ENCODE results near the gene SART1. TPM values are rescaled to one million over a fixed set of nuclear protein-coding genes. Genes with fewer than 3 reads are reported as not detected.
"Not testable (repeated sequence)": the region's sequence is repeated elsewhere in the genome, so short reads cannot be mapped to it uniquely, and the experiment has no call there.

SART1 gene
- total and polyA plus RNA-seq, 10 of the 15 experiments (the other 5 are each of a cell fraction or from before 2014, with no cell fraction given) = 6.2 to 60.5 (median 37.4) TPM

DNA sequence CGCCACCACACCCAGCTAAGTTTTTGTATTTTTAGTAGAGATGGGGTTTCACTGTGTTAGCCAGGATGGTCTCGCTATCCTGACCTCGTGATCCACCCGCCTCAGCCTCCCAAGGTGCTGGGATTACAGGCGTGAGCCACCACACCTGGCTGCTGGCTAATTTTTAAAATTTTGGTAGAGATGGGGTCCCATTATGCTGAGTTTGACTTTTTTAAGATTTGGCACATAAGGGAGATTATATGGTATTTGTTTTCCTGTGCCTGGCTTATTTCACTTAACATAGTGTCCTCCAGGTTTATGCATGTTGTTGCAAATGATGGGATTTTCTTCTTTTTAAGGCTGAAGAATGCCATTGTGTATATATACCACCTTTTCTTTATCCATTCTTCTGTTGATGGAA, 10.8 kb upstream of the SART1 start:
- ATAC-seq; H3K9ac ChIP-seq (ENCODE audit: control insufficient read depth, insufficient read depth, low read length); intact Hi-C loops (cut with micrococcal nuclease; ENCODE audit: unreplicated experiment); H3K27ac ChIP-seq (ENCODE audit: control insufficient read depth, insufficient read depth); H2AFZ ChIP-seq (ENCODE audit: control insufficient read depth, low read depth, low read length); H3K36me3 ChIP-seq (ENCODE audit: control insufficient read depth in 2 of 2, insufficient read depth in 2 of 2, low read length in 1 of 2); H3K4me1 ChIP-seq (ENCODE audit: control insufficient read depth, insufficient read depth, low read length); SMC1A ChIA-PET (ENCODE audit: uncharacterized antibody, unreplicated experiment); H3K27me3 ChIP-seq (replicated peaks in 1 of 2; ENCODE audit: control insufficient read depth in 2 of 2, insufficient read depth in 2 of 2, low read length in 1 of 2); H3K9me3 ChIP-seq (replicated peaks; ENCODE audit: control insufficient read depth, insufficient read depth, low read length); RAD21 ChIA-PET (ENCODE audit: unreplicated experiment); in situ Hi-C loops (cut with MboI); DNase-seq (ENCODE audit: low read depth, low spot score); H3K79me2 ChIP-seq (ENCODE audit: control insufficient read depth, insufficient read depth, low read length); H4K20me1 ChIP-seq (ENCODE audit: control insufficient read depth, insufficient read depth); H3K4me2 ChIP-seq (ENCODE audit: control insufficient read depth, insufficient read depth); H3K4me3 ChIP-seq; BruUV-seq (replicated peaks); FAIRE-seq; CTCF ChIA-PET: not testable (repeated sequence)
- POLR2A ChIA-PET = interaction anchor here (0.7 kb wide), 1 partner anchor 335 kb away, joined by 4 read pairs; the partner anchor contains the start of gene PCNX3
- WGBS (ENCODE audit: insufficient coverage, insufficient replicate concordance, low lambda C conversion rate, missing lambda C conversion rate) = 97% methylated on average over 5 of the region's 5 CpGs

DNA sequence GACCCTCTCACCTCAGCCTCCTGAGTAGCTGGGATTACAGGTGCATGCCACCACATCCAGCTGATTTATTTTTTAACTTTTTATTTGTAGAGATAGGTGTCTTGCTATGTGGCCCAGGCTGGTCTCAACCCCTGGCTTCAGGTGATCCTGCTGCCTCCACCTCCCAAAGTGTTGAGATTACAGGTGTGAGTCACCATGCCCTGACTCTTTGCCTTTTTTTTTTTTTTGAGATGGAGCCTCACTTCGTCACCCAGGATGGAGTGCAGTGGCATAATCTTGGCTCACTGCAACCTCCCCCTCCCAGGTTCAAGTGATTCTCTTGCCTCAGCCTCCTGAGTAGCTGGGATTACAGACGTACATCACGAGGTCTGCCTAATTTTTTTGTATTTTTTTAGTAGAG, 9.9 kb upstream of the SART1 start:
- H3K27me3 ChIP-seq (replicated peaks in 1 of 2; ENCODE audit: control insufficient read depth in 2 of 2, insufficient read depth in 2 of 2, low read length in 1 of 2); intact Hi-C loops (cut with micrococcal nuclease; ENCODE audit: unreplicated experiment); H3K36me3 ChIP-seq (ENCODE audit: control insufficient read depth in 2 of 2, insufficient read depth in 2 of 2, low read length in 1 of 2); H2AFZ ChIP-seq (ENCODE audit: control insufficient read depth, low read depth, low read length); H4K20me1 ChIP-seq (ENCODE audit: control insufficient read depth, insufficient read depth); H3K4me3 ChIP-seq; in situ Hi-C loops (cut with MboI); H3K9ac ChIP-seq (ENCODE audit: control insufficient read depth, insufficient read depth, low read length); H3K4me1 ChIP-seq (ENCODE audit: control insufficient read depth, insufficient read depth, low read length); FAIRE-seq; H3K4me2 ChIP-seq (ENCODE audit: control insufficient read depth, insufficient read depth); BruUV-seq (replicated peaks); H3K9me3 ChIP-seq (replicated peaks; ENCODE audit: control insufficient read depth, insufficient read depth, low read length); H3K27ac ChIP-seq (ENCODE audit: control insufficient read depth, insufficient read depth); RAD21 ChIA-PET (ENCODE audit: unreplicated experiment); H3K79me2 ChIP-seq (ENCODE audit: control insufficient read depth, insufficient read depth, low read length); ATAC-seq; DNase-seq (ENCODE audit: low read depth, low spot score): not testable (repeated sequence)
- SMC1A ChIA-PET (ENCODE audit: uncharacterized antibody, unreplicated experiment) = interaction anchor here (0.7 kb wide), 1 partner anchor 39 kb away, joined by 3 read pairs; no protein-coding TSS in a partner anchor
- 53% methylated on average over 2 of the region's 3 CpGs for WGBS (ENCODE audit: insufficient coverage, insufficient replicate concordance, low lambda C conversion rate, missing lambda C conversion rate)
- POLR2A ChIA-PET = interaction anchor here (0.6 kb wide), 1 partner anchor 105 kb away, joined by 3 read pairs; no protein-coding TSS in a partner anchor
- CTCF ChIA-PET = interaction anchor here (2.3 kb wide), 1 partner anchor 66 kb away, joined by 9 read pairs; no protein-coding TSS in a partner anchor

All from GM12878 (cell line).